Testis (tissue), 2 donors: Measurements from ENCODE around the gene TAMALIN.

ENCODE experiments used
- CTCF ChIP-seq, 3 experiments: fragments of 450-650 bp in 2 of 3; fragments of 200-600 bp in 1 of 3; sonication (generic) in 1 of 3; IDR thresholded peaks; one replicate each; pipeline ENCODE4 v1.5.1; 2016 to 2019; ENCODE audit warnings: antibody characterized with exemption in 3 of 3, mild to moderate bottlenecking in 2 of 3, moderate library complexity in 1 of 3
- POLR2A ChIP-seq: fragments of 450-650 bp; IDR thresholded peaks from one replicate; pipeline ENCODE4 v1.6.1; 2017; ENCODE audit warnings: antibody characterized with exemption, mild to moderate bottlenecking, moderate library complexity

GRCh38 chr12:51984657-51985056, 22.1 kb upstream of the TAMALIN start:
- TF ChIP-seq CTCF (IDR thresholded peaks at IDR 0.05): no peak
- TF ChIP-seq POLR2A: no peak
